NCI-H1436 (cell line): Measurements from ENCODE around the gene KLHL14.
"Not testable (repeated sequence)": the region's sequence is repeated elsewhere in the genome, so short reads cannot be mapped to it uniquely, and the experiment has no call there.

Source experiments
- DNase-seq: peaks from one replicate; lab custom pipeline; 2025; lab: John Stamatoyannopoulos, UW

Gene KLHL14

DNA sequence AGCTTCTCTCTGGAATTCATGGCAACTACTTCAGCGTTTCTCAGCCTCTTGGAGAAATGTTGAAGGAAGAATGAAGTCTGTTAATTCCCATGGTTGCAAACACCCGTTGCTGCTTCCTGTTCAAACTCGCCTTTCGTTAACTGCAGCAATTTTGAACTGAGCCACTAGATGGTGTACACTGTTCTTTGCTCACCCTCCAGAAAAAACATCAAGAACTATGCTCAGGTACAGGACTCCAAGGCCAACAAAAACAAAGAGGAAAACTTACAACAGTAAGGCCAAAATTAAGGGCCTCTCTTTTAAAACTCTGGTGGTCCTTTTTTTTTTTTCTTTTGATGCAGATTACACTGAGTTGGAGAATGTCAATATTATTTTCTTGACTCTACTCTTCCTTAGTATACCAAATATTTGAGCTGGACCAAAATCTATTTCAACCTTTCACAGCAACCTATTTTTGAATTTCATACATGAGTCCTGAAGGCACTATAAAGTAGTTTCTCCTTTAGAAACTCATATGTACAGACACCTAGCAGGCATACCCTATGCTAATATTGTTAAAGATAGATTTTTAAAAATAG, 58.2 kb downstream of the KLHL14 start:
- peak; percentile 67 for DNase-seq

DNA sequence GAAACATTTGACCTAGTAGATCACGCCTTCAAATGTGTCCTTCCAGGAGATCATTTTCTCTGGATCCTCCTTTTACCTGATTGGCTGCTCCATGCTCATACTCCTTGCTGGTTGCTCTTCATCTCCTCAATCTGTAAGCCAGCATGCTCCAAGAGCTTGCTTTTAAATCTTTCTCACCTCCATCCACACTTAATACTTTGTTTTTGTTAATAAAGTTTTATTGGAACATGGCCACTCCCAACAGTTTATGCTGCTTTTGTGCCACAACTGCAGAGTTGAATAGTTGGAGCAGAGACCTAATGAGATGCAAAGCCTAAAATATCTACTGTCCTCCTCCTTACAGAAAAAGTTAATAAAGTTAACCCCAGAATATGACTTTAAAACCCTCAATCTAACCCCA, 60.0 kb downstream of the KLHL14 start:
- DNase-seq = no peak

DNA sequence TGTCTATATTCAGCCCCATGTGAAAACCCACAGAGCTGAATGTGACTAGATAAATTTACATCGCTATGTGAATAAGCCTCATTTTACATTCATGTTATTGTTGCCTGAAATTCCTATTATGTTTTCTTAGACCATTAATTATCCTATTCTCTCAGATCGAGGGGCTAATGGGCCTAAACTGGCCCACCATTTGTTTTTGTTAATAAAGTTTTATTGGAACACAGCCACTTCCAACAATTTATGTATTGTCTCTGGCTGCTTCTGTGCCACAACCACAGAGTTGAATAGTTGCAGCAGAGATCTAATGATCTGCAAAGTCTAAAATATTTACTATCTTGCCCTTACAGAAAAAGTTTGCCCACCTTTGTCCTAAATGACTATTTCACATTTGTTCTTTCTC, 61.0 kb downstream of the KLHL14 start:
- DNase-seq = no peak

DNA sequence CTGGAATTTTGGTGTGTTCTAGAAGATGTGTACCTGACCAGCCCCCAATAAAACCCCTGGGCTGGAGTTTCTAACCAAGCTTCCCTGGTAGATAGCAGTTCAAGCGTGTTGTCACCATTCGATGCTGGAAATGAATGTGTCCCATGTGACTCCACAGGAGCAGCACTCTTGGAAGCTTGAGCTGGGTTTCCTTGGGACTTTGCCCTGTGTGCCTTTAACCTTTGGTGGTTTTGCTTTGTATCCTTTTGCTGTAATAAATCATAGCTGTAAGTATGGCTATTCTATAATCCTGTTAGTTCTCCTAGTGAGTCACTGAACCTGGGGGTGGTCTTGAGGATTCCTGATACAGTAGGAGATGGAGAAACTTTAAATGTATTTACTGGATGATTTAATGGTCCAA, 65.2 kb downstream of the KLHL14 start:
- no peak for DNase-seq

DNA sequence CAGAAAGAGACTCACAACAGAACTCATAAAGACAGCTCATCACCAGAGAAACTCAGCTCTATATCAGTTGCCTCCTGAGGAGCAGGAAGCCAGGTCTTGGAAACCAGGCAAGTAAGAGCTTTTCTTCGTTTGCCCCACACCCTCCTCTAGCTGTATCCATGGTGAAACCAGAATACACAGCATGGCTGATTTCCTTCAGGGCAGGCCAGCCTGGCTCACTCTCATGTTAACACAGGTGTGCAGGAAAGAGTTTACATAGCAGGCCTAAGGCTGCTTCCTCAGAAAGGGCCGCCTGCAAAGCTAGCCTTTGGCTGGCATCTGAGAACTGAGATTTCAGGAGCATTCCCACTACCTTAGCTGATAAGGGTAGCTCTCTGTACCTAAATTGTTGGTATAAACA, 65.7 kb downstream of the KLHL14 start:
- DNase-seq = no peak

DNA sequence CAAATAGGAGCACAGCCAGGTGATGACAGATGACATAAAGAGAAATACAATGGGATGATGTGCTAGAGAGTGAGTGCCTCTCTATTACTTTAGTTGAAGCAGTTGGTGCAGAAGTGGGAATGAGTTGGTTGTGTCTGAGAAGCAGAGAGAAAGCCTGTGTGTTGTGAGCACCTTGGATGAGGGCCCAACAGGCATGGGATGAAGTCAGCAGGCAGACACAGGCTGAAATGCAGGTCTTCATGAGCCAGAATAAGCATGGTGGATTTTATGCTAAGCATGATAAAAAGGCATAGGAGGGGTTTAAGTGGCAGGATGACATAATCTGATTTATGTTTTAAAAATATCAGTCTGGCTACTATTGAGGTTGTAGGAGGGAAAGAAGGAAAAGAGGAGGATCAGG, 71.5 kb downstream of the KLHL14 start:
- DNase-seq = no peak

DNA sequence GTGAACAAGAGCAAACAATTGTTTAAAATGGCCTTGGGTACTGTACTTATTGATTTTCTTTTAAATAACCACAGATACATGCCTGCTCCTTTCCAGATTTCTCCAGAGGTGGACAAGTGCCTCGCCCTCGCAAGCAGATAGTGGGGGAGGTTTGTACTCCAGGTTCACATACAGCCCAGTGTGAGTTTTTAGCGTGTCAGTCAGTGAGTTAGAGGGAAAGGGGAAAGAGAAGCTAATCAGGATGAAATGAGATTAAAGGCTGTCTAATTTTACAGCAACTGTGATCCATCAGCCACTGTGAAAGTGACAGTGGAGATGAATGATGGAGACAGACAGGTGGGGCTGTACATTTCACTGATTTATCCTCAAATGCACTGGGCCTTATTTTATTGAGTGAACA, 74.7 kb downstream of the KLHL14 start:
- DNase-seq = no peak

DNA sequence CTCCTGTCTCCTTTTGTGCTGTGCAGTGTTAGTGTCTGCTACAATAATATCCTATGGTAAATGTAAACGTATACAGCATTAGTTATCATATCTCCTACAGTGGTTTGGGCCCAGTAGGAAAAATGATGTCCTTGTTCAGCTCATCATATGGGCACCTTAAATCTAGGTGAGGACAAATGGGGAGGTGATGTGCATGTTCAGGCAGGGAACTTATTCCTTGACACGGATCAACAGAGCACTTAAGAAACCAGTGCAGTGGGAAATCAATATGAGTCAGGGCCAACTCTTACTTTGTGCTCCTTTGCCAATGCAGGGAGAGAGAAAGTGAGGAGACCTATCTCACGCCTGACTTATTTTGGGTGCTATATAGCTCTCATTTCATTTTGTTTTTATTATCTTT, 76.4 kb downstream of the KLHL14 start:
- no peak for DNase-seq

DNA sequence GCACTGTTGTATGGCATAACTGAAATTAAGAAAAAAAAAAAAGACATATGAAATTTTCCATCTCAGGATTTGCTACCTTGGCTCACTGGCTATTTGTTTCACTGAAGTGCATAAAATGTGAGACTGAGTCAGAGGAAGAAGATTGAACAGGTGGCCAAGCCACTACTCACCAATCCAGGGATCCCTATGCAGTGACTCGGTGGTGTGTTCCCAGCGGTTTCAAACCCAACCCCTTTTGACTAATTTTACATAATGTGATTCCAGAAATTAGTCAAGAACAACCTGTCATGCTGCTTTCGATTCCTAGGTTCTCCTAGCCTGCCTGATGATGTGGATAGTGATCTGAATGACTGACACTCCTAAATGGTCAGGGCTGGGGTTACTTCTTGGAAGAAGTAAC, 77.3 kb downstream of the KLHL14 start:
- DNase-seq = no peak

DNA sequence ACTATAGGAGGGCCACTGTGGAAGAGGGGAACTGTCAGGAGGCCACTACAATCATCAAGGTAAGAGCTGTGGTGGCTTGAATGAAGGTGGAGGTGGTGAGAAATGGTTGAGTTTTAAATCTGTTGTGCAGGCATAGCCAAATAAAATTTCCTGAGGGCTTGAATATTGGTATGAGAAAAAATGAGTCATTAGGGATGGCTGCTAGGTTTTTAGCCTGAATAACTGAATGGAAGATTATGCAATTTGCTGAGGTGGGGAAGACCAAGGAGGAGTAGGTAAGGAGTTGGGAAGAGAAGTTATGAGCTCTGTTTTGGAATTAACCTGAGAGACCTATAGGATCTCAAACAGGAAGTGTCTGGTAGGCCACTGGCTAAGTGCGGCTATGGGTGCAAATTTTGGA, 84.0 kb downstream of the KLHL14 start:
- no peak for DNase-seq

DNA sequence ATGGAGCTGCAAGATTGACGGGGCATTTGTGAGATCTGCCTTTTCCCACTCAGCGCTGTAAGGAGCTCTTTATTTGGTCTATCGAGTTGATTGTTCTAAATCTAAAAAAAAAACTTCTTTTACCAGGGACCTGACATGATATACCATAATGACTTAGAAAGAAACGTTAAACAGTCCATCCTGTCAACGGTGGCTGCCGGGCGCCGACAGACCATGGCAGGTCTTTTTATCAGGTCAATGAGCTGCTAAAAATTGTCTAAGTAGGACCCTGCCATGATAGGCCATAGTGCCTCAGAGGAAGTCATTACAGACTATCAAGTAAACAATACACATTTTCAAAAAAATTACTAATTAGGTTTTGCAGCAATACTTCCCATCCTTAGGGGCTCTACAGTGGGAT, 87.9 kb downstream of the KLHL14 start:
- DNase-seq = no peak

DNA sequence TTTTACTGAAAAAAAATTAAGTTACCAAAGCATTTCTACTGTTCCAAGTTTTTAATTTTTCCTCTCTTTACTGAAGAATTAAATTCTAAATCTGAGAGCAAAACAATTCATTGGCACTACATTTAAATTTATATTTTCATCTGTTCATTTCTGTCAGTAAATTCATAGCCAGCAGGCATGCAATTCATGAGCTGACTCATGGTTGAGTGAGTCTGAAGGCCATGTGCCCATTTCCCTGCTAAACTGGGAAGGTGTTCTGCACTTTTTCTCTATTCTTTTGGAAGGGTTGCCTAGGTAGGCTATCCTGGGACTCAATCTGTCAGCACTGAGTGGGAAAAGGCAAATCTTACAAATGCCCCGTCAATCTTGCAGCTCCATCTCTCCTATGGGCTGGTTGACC, 88.7 kb downstream of the KLHL14 start:
- DNase-seq = no peak

DNA sequence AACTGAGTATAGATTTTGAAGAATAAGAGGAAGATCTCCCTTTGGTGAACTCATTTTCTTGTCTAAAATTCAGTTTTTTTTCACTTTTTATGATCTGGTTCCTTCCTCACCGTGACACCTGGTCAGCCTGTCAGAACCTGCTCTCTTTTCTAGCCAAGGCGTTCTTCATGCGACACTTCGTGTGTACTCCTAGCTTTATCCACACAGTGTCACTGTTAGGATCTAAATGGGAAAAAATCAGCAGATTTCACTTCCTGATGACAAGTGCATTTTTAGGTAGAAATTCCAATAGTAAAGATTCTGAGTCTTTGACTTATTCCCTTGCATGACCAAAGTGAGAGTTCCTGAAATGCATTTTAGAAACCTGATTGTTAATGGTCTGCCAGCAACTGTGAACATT, 89.8 kb downstream of the KLHL14 start:
- no peak for DNase-seq

DNA sequence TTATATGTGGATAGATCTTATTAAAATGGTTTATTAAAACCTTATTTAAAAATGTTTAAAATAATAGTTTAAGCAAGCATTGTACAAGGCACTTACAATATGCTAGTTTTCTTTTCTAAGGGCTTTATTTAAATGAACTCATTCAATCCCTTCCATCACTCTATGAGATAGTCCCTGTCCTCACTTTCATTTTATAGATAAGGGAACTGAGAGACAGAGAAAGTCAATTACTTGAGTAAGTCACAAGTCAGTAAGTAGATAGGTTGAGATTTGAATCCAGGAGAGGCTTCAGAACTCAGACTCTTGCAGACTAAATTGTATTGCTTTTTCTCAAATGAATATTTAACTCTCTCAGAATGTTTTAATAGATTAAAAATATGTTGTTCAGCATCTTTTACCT, 95.2 kb downstream of the KLHL14 start:
- DNase-seq = no peak

DNA sequence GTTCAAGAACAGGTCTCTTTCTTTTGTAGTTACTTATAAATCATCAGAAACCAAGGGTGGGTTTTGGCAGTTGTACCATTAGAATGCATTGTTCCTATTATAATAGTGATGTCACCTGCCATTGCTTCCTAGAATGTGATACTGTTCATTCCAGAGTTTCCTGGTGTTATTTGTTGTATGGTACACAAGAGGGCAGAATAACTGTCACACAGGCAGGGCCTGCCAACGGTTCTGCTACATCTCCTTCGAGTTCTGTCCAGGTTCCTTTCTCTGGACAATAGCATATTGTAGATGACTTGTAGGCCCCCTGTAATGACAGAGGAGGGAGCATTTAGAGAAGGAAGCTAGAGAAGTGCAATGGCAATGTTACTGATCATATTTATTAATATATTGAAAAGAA, 98.3 kb downstream of the KLHL14 start:
- DNase-seq = no peak

DNA sequence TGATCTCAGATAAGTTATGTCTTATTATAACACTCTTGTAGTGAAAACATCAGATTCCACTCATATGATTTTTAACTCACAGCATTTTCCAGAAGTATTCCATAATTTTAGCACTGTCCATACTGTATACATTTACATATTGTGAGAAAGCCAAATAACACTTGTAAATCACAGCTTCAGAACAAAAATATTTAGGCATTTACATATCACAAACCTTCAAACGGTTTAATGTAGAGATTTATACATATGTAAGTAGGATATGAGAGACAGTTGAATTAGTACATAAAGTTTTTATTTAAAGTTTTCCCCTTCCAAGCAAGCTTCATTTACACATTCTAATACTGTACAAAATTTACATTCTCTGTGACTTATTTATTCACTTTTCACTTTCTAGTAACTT, 100.4 kb downstream of the KLHL14 start:
- DNase-seq = no peak

DNA sequence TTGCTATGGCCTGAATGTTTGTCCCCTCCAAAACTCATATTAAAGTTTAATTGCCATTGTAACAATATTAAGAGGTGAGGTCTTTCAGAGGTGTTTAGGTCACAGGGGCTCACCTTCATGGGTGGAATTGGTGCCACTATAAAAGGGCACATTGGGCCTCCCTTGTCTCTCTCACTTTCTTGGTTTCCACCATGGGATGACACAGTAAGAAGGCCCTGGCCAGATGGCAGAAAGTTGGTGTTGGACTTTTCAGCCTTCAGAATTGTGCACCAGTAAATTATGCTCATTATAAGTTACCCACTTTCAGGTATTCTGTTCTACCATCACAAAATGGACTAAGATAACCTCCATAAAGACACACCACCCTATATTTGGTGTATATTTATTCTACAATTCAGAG, 102.1 kb downstream of the KLHL14 start:
- DNase-seq = no peak

DNA sequence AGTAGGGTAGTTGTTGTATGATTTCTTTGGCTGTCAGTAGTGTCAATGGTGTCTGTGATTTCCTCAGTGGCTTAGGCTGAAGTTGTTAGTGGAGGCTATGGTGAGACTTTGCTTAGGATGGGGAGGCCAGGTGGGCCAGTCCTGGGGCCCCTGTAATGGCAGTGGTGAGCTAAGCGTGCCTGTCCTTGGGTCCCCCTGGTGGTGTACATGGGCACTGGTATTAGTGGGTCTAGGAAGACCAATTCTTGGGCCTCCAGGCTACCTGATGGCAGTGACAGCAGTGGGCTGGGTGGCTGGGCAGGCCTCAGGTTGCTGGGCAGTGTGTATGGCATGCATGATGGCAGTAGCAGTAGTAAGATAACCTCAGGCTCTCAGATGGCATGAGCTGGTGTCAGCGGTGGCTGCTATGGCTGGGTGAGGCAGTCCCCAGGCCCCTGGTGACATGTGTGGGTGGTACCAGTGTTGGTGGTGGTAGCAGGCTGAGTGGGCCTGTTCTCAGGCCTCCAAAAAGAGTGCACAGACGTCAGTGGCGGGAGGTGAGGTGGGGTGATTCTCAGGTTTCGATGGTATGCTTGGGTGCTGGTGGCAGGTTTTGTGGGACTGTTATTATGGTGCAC, 103.2 kb downstream of the KLHL14 start:
- no peak for DNase-seq

DNA sequence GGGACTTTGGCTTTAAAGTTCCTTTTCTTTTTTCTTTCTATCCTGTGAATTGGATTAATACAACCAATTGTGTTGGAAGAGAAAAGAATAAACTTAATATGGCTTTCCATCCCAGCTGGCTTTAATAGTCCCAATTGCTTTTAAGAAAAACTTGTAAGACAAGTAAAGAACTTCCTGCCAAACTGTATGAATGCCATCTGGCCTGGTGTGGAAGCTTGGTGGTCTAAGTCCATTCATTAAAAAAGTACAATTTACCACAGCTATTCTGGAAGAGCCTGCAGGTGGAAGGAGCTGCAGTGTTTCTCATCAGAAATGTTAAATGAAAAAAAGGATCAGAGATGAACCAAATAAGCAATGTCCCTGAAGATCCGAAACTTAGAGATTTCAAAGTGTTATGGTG, 103.9 kb downstream of the KLHL14 start:
- no peak for DNase-seq

DNA sequence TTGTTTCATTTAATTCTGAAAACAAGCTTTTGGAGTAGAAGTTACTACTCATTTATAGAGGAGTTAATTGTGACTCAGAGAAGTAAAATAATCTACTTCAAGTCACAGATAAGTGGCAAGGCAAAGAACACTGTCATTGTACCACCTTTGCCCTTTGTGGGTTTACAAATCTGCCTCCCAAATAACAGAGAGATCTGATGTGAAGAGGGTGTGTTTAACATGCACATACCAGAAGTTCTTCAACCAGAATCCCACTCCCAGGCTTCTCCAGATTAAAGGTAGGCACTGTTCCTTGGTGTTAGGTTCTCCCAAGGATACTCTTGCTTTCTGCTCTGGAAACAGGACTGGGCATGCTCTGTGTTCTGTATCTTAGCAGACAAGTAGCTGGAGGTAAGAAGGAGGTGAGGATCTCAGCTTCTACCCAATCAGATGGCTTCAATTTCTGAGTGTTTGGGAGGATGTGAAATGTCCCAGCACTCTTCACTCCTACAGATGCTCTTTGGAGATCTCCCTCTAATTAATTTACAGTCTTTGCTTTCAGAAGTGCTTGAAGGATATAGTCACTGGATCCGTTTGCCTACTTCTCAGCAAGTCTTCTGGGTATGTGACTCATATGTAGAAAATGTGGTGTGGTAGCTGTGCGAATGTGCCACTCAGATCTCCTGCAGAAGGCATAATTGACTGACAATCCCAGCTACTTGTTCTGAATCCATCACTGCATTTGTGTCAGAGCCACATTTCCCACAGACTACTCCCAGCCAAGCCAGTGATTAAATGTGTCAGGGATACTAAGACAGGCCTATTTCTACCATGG, 111.1 kb downstream of the KLHL14 start:
- no peak for DNase-seq

DNA sequence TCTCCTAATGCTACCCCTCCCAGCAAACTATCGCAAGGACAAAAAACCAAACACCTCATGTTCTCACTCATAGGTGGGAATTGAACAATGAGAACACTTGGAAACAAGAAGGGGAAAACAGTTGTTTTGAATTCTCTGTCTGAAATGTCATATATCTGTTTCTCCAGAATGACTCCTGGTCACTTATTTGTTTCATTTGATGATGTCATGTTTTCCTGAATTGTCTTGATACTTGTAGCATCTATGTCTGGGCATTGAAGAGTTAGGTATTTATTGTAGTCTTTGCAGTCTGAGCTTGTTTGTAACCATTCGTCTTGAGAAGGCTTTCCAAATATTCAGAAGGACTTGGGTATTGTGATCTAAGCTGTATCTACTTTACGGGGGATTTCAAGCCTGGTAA, 118.3 kb downstream of the KLHL14 start:
- not testable (repeated sequence) for DNase-seq

DNA sequence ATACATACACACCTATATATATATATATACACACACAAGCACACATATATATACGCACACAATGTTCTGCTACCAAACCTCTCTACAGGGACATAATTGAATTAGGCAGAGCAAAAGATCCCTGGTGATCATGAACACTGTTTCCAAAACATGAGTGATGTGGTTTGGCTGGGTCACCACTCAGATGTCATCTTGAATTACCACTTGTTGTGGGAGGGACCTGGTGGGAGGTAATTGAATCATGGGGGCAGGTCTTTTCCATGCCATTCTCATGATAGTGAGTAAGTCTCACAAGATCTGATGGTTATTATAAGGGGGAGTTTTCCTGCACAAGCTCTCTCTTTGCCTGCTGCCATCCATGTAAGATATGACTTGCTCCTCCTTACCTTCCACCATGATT, 135.2 kb downstream of the KLHL14 start:
- not testable (repeated sequence) for DNase-seq

DNA sequence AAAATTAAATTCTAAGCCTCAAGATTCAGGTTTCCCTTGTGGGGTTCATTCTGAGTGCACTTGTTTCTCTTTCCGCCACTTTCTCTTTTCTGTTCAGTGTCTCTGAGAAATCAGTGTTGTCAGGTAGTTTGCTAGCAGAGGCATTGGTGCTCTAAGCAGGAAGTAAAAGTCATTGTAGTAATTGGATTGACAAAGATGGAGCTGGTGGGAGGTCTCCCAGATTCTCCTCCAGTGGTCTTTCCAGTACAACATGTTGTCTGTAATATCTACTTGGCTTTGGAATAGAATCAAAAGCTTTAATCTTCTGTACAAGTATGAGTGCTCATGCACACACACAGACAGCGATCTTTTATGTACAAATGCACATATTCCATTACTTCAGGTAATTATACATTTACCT, 135.6 kb downstream of the KLHL14 start:
- no peak for DNase-seq
